Neural crest cell (in vitro differentiated cells): Measurements from ENCODE around the gene FCSK. TPM values are rescaled to one million over a fixed set of nuclear protein-coding genes. Genes with fewer than 3 reads are reported as not detected.

ENCODE experiments used
- DNase-seq: peaks from one replicate; pipeline ENCODE4 v3.0.0; 2021; ENCODE audit warnings: low read depth, mixed read lengths, low spot score
- H3K27ac Mint-ChIP-seq: one replicate; pipeline ENCODE4 v1.8.0; 2021; ENCODE audit warnings: mild to moderate bottlenecking, mixed read lengths; ENCODE audit not compliant: unreplicated experiment
- H3K27me3 Mint-ChIP-seq: 2 replicates; pipeline ENCODE4 v1.8.0; 2021; ENCODE audit warnings: low read depth, mild to moderate bottlenecking, mixed read lengths
- H3K36me3 Mint-ChIP-seq: 2 replicates; pipeline ENCODE4 v1.8.0; 2021; ENCODE audit warnings: low read depth, mild to moderate bottlenecking, mixed read lengths
- H3K4me1 Mint-ChIP-seq: 2 replicates; pipeline ENCODE4 v1.8.0; 2021; ENCODE audit warnings: mixed read lengths
- H3K4me3 Mint-ChIP-seq: one replicate; pipeline ENCODE4 v1.8.0; 2021; ENCODE audit warnings: mild to moderate bottlenecking, mixed read lengths
- H3K9me3 Mint-ChIP-seq: 2 replicates; pipeline ENCODE4 v1.8.0; 2021; ENCODE audit warnings: mixed read lengths
- CTCF ChIP-seq: fragments of 200-600 bp; sonication (generic); conservative IDR thresholded peaks from 2 replicates; pipeline ENCODE4 v1.5.0; 2021; ENCODE audit warnings: antibody characterized with exemption, mild to moderate bottlenecking
- total RNA-seq: library from RNA; stranded (reverse); gene quantifications from 2 replicates; pipeline ENCODE4 v1.2.1, GENCODE V29; 2021

FCSK gene
- total RNA-seq, 1 donor from 2014 or later = 14.8 TPM

GRCh38 chr16:70457446-70458166 lies 3.2 kb downstream of the FCSK start:
- Mint-ChIP-seq H3K4me3 (peak overlapping the region; percentile 81), H3K27ac (no peak overlapping the region), H3K4me1 (peaks cover 16% of the 10 kb centered on the region), H3K27me3 (no peaks in the 10 kb centered on the region), H3K36me3 (no peaks in the 10 kb centered on the region), H3K9me3 (no peaks in the 10 kb centered on the region)
- no peak for DNase-seq
- TF ChIP-seq CTCF = no peak

GRCh38 chr16:70460737-70461261 lies 6.4 kb downstream of the FCSK start:
- TF ChIP-seq CTCF = no peak
- no peaks in the 10 kb centered on the region for H3K36me3 Mint-ChIP-seq
- H3K4me3 Mint-ChIP-seq = no peak overlapping the region
- no peaks in the 10 kb centered on the region for H3K9me3 Mint-ChIP-seq
- no peak overlapping the region for H3K27ac Mint-ChIP-seq
- DNase-seq = no peak
- H3K4me1 Mint-ChIP-seq = peaks cover 4% of the 10 kb centered on the region
- H3K27me3 Mint-ChIP-seq = no peaks in the 10 kb centered on the region

- H3K27me3 Mint-ChIP-seq = no peaks in the 10 kb centered on the region
- H3K4me1 Mint-ChIP-seq = no peaks in the 10 kb centered on the region
- no peaks in the 10 kb centered on the region for H3K36me3 Mint-ChIP-seq
- no peak for DNase-seq
- H3K4me3 Mint-ChIP-seq = no peak overlapping the region
- TF ChIP-seq CTCF = no peak
- H3K27ac Mint-ChIP-seq = no peak overlapping the region
- no peaks in the 10 kb centered on the region for H3K9me3 Mint-ChIP-seq
Observed at GRCh38 chr16:70463235-70463634, 8.8 kb downstream of the FCSK start.

- no peaks in the 10 kb centered on the region for H3K27me3 Mint-ChIP-seq
- H3K27ac Mint-ChIP-seq = no peak overlapping the region
Observed at GRCh38 chr16:70465999-70466804, 11.8 kb downstream of the FCSK start.

GRCh38 chr16:70466805-70467076 lies 12.3 kb downstream of the FCSK start:
- H3K27me3 Mint-ChIP-seq = no peaks in the 10 kb centered on the region
- no peak overlapping the region for H3K4me3 Mint-ChIP-seq
- H3K9me3 Mint-ChIP-seq = no peaks in the 10 kb centered on the region
- DNase-seq = no peak
- H3K27ac Mint-ChIP-seq = no peak overlapping the region
- H3K36me3 Mint-ChIP-seq = no peaks in the 10 kb centered on the region
- no peaks in the 10 kb centered on the region for H3K4me1 Mint-ChIP-seq
- TF ChIP-seq CTCF = no peak

More at GRCh38 chr16:70465999-70466804, 11.8 kb downstream of the FCSK start:
- no peaks in the 10 kb centered on the region for H3K36me3 Mint-ChIP-seq
- DNase-seq = no peak
- H3K4me3 Mint-ChIP-seq = no peak overlapping the region
- no peaks in the 10 kb centered on the region for H3K9me3 Mint-ChIP-seq
- TF ChIP-seq CTCF = no peak
- no peaks in the 10 kb centered on the region for H3K4me1 Mint-ChIP-seq
